ENCODE results near the gene SORCS2. TPM values are rescaled to one million over a fixed set of nuclear protein-coding genes. Genes with fewer than 3 reads are reported as not detected.

The SORCS2 gene
- total RNA-seq, 3 donors from 2014 or later: 0.66 to 1.3 (median 0.80) TPM

DNA sequence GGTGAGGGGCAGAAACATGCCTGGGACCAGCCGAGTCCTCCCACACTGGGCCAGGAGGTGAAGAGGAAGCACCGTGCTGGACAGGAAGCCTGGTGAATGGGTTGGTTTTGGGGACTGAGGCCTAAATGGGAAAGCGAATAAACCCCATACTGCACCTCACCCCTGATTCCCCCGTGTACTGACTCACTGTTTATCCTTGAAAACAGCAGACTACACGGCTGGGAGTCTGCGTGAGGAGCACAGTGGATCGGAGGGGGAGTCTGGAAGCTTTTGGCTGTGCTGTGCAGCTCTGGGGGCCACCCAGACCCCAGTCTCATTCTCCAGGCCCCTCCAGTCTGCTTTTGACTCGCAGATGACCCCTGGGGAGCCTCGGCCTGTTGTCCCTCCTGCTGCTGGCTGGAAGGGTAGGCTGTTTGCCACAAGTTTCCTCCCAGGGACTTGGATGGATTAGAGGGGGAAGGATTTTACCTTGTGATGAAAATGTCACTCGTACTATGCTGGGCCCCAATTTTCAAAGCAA lies 152.4 kb downstream of the SORCS2 start:
- no peak for DNase-seq (ENCODE audit: low spot score in 2 of 2)
- no peaks in the 10 kb centered on the region for H3K4me1 ChIP-seq
- intact Hi-C loops (cut with DNase I; ENCODE audit: low total_unique reads): no loop called here
- H3K27me3 ChIP-seq: no peaks in the 10 kb centered on the region
- peaks cover 0 to 15% of the 10 kb centered on the region in 2 donors for H3K9me3 ChIP-seq
- no peak overlapping the region for H3K27ac ChIP-seq
- no peaks in the 10 kb centered on the region for H3K36me3 ChIP-seq
- no peak overlapping the region for H3K4me3 ChIP-seq
- TF ChIP-seq POLR2A (IDR thresholded peaks at IDR 0.05) (no peak), POLR2AphosphoS5 (IDR thresholded peaks at IDR 0.05) (no peak)
- TF ChIP-seq, protein P1, sequence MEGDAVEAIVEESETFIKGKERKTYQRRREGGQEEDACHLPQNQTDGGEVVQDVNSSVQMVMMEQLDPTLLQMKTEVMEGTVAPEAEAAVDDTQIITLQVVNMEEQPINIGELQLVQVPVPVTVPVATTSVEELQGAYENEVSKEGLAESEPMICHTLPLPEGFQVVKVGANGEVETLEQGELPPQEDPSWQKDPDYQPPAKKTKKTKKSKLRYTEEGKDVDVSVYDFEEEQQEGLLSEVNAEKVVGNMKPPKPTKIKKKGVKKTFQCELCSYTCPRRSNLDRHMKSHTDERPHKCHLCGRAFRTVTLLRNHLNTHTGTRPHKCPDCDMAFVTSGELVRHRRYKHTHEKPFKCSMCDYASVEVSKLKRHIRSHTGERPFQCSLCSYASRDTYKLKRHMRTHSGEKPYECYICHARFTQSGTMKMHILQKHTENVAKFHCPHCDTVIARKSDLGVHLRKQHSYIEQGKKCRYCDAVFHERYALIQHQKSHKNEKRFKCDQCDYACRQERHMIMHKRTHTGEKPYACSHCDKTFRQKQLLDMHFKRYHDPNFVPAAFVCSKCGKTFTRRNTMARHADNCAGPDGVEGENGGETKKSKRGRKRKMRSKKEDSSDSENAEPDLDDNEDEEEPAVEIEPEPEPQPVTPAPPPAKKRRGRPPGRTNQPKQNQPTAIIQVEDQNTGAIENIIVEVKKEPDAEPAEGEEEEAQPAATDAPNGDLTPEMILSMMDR (IDR thresholded peaks at IDR 0.05): no peak

GRCh38 chr4:7347981-7348380 lies 155.6 kb downstream of the SORCS2 start:
- no peak overlapping the region for H3K4me3 ChIP-seq
- no peaks in the 10 kb centered on the region for H3K36me3 ChIP-seq
- H3K27ac ChIP-seq: no peak overlapping the region
- intact Hi-C loops (cut with DNase I; ENCODE audit: low total_unique reads): no loop called here
- TF ChIP-seq POLR2A (IDR thresholded peaks at IDR 0.05) (no peak), POLR2AphosphoS5 (IDR thresholded peaks at IDR 0.05) (no peak)
- TF ChIP-seq, protein P1 (IDR thresholded peaks at IDR 0.05): no peak
- H3K9me3 ChIP-seq: peaks cover 0 to 15% of the 10 kb centered on the region in 2 donors
- no peak for DNase-seq (ENCODE audit: low spot score in 2 of 2)
- no peaks in the 10 kb centered on the region for H3K4me1 ChIP-seq
- peaks cover 0 to 5% of the 10 kb centered on the region in 2 donors for H3K27me3 ChIP-seq

GRCh38 chr4:7348946-7349900 lies 156.9 kb downstream of the SORCS2 start:
- TF ChIP-seq POLR2A (IDR thresholded peaks at IDR 0.05) (no peak), POLR2AphosphoS5 (IDR thresholded peaks at IDR 0.05) (no peak)
- TF ChIP-seq, protein P1 (IDR thresholded peaks at IDR 0.05): no peak
- DNase-seq (ENCODE audit: low spot score in 2 of 2): no peak
- no peak overlapping the region for H3K4me3 ChIP-seq
- no peaks in the 10 kb centered on the region for H3K36me3 ChIP-seq
- intact Hi-C loops (cut with DNase I; ENCODE audit: low total_unique reads): no loop called here
- H3K9me3 ChIP-seq: peaks cover 0 to 15% of the 10 kb centered on the region in 2 donors
- H3K4me1 ChIP-seq: no peaks in the 10 kb centered on the region
- H3K27ac ChIP-seq: no peak overlapping the region
- H3K27me3 ChIP-seq: peaks cover 0 to 8% of the 10 kb centered on the region in 2 donors

DNA sequence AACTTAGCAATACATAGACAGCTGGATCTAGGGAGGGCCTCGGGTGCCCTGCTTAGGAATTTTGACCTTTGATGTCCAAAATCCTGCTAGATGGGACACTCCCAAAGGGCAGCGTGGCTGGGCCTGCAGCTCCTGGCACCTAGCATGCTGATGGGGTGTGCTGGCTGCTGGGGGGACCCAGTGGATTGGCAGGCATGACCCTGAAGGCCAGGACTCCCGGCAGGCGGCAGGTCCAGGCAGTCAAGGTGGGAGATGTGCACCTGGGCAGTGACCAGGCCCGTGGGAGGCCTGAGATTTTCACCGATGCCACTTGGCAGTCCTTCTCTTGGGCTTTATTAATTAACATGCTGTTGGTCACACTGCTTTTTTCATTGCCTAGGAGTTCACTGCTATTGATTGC lies 158.1 kb downstream of the SORCS2 start:
- TF ChIP-seq POLR2A (IDR thresholded peaks at IDR 0.05): no peak
- TF ChIP-seq, protein P1 (IDR thresholded peaks at IDR 0.05): no peak
- no peak for TF ChIP-seq POLR2AphosphoS5 (IDR thresholded peaks at IDR 0.05)
- H3K27me3 ChIP-seq: peaks cover 0 to 8% of the 10 kb centered on the region in 2 donors
- peaks cover 0 to 15% of the 10 kb centered on the region in 2 donors for H3K9me3 ChIP-seq
- no peak for DNase-seq (ENCODE audit: low spot score in 2 of 2)
- no peaks in the 10 kb centered on the region for H3K4me1 ChIP-seq
- no peak overlapping the region for H3K4me3 ChIP-seq
- intact Hi-C loops (cut with DNase I; ENCODE audit: low total_unique reads): no loop called here
- no peaks in the 10 kb centered on the region for H3K36me3 ChIP-seq
- no peak overlapping the region for H3K27ac ChIP-seq

GRCh38 chr4:7351014-7351413 lies 158.7 kb downstream of the SORCS2 start:
- peaks cover 0 to 8% of the 10 kb centered on the region in 2 donors for H3K27me3 ChIP-seq
- TF ChIP-seq POLR2AphosphoS5 (IDR thresholded peaks at IDR 0.05): no peak
- TF ChIP-seq, protein P1 (IDR thresholded peaks at IDR 0.05): no peak
- TF ChIP-seq POLR2A (IDR thresholded peaks at IDR 0.05): no peak
- no peaks in the 10 kb centered on the region for H3K36me3 ChIP-seq
- peaks cover 0 to 14% of the 10 kb centered on the region in 2 donors for H3K9me3 ChIP-seq
- intact Hi-C loops (cut with DNase I; ENCODE audit: low total_unique reads): no loop called here
- DNase-seq (ENCODE audit: low spot score in 2 of 2): no peak
- no peak overlapping the region for H3K4me3 ChIP-seq
- H3K27ac ChIP-seq: no peak overlapping the region
- H3K4me1 ChIP-seq: no peaks in the 10 kb centered on the region

All from breast epithelium (tissue), 4 donors.